SHP77 treated with DMSO at 0.1 percent for 48 hours (cell line): Measurements from ENCODE around the gene SFT2D2.

Experiments
- DNase-seq: peaks from one replicate; lab custom pipeline; 2025; lab: John Stamatoyannopoulos, UW

The SFT2D2 gene

DNA sequence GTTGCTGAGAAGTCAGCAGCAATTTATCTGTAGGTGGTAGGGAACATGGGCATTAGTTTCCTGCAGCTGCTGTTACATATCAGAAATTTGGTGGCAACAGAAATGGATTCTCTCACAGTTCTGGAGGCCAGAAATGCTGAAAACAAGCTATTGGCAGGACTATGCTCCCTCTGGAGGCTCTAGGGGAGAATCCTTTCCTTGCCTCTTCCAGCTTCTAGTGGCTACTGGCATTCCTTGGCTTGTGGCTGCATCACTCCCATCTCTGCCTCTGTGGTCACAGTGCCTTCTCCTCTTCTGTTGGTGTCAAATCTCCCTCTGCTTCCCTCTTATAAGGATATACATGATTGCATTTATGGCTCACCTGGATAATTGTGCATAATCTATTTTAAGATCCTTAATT is 2.5 kb upstream of the SFT2D2 start:
- DNase-seq: no peak

DNA sequence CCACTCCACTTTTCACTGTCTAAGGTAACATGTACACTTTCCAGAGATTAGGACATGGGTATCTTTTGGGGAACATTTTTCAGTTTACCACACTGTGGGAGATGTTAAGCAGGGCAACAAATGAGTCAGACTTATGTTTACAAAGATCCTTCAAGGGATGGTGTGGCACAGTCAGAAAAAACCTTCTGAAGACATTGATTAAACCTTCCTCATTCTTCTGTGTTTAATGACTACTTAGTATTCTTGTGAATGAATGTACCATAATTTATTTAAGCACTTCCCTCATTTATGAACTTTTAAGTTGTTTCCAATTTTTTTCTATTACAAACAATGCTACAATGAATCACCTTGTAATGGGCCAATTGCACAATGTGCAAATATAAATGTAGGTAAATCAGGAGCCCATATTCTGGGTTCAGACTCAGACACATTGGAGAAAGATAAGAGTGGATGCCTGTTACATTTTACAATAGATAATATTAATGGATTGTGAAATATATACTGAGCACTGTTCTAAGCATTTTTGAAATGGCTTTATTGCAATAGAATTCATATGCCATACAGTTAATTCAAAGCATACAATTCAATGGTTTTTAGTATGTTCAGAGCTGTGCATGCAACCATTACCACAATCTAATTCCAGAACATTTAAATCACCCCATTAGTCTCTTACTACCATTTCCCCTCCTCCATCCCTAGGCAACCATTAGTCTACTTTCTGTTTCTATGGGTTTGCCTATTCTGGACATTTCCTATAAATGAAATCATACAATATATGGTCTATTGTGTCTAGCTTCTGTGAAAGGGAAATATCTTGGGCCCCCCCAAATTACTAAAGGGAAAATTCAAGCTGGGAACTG is 1.9 kb upstream of the SFT2D2 start:
- no peak for DNase-seq

DNA sequence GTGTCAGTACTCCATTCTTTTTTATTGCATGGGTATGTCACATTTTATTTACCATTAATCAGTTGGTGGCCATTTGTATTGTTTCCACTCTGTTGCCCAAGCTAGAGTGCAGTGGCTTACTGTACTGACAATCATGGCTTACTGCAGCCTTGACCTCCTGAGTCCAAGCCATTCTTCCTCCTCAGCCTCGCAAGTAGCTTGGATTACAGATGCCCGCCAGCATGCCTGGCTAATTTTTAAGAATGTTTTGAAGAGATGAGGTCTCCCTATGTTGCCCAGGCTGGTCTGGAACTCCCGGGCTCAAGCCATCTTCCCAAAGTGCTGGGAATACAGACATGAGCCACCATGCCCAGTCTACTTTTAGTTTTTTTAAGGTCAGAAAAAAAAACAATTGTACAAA is 813 bp upstream of the SFT2D2 start:
- no peak for DNase-seq

DNA sequence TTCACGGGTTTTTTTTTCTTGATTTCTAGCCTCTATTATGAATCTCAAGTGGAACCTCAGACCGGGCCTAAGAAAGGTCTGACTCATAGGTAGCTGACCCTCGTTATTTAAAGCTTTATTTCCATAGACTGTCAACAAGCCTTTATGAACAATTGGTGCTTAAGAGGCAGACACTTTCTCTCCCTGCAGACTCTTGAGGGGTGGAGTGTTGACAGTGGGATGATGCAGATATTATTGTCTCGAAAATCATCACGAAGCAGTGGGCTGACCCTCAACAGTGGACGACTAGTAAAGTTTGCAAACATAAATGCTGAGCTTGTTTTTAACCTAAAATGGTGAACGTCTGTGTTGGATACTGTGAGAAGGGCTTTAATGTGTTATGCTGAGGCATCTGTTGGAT is 1.8 kb downstream of the SFT2D2 start:
- no peak for DNase-seq

DNA sequence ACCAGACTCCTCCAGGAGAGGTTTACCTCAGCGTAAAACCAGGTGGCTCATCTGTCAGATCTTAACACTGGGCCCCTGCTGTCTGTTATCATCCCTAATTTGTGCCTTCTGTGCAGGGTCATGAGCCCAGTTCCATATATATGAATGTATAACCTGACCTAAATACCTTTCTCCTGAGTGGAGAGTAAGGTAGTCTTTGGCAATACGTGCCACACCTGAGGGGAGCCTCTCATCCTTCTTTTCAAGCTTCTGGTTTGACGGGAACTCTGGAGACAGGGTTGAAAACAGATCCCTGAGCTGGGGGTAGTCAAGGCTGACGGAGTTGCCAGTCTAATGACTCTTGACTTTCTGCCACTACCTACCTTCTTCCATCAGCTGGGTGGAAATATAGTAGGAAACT is 4.1 kb downstream of the SFT2D2 start:
- no peak for DNase-seq

- DNase-seq: no peak
Observed at GRCh38 chr1:168230709-168231108, 4.9 kb downstream of the SFT2D2 start.

- DNase-seq: peak; percentile 22
Observed at GRCh38 chr1:168234846-168235547, 9.2 kb downstream of the SFT2D2 start.

DNA sequence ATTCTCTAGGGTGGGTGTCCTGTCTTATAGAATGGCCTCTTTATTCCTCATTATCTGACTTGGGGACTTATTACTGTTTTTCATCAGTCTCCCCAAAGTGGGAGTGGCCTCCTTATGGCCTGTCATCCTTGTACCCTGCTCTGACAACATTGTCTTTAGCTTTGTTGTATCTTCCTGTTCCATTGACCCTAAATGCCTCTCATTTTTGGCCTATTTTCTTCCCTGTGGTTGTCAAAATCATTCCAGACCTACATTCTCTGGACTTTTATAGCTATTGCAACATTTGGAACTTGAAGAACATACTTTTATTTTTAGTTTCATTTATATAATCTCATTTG is 9.7 kb downstream of the SFT2D2 start:
- DNase-seq: no peak

DNA sequence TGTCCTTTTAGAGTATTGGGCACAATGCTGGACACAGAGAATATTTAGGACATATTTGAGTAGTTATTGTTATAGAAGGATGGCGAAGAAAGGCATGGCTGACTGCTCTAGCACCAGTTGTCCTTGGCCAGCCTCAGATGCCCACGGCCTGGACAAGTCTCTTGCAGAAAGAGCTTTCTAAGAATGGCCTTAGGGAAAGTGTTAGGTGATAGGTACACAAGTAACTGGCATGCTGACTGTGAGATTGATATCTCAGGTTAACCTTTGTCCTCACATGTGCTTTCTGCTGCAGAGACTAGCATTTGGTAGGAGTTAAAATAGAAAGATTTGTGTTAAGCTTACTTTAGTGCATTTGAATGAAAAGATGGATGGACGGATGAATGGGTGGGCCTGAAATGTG is 10.1 kb downstream of the SFT2D2 start:
- no peak for DNase-seq

- no peak for DNase-seq
Observed at GRCh38 chr1:168236836-168237611, 11.2 kb downstream of the SFT2D2 start.

GRCh38 chr1:168243198-168243597 is 17.4 kb downstream of the SFT2D2 start:
- DNase-seq: peak; percentile 45

GRCh38 chr1:168243636-168244212 is 17.9 kb downstream of the SFT2D2 start:
- DNase-seq: no peak

DNA sequence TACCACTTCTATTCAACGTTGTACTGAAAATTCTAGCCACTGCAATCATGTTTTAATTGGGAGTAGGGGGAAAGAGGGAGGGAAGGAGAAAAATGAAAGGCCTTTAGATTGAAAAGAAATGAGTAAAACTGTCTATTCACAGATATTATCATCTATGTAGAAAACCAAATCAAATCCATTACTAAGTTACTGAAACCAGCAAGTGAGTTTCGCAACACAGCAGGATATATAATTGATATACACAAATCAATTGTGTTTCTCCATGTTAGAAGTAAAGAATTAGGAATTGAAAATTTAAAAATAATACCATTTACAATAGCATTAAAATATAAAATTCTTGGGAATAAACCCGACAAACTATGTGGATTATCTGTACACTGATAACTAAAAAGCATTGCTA is 19.2 kb downstream of the SFT2D2 start:
- no peak for DNase-seq

- DNase-seq: no peak
Observed at GRCh38 chr1:168246506-168246905, 20.7 kb downstream of the SFT2D2 start.

DNA sequence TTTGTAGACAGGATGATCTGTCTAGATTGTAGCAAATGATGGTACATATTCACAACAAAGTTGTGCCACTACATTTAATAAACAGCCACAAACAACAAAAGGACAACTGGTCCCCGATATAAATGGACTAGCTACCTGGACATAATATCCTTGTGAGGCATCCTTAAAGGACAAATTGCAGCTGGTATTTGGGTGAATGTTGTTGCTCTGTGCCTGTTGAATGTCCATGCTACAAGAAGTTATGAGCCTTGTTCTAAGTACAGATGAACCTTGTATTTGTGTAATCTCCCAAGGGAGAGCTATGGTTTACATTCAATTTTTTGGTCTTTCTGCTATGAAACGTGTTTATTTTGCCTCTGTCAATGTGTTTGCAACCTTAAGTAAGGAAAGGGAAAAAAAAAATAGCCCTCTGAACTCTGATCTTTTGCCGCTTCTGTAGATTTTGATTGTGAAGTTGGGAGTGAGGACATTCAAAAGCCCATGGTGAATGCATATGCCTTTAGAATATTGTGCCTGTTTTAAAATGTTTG is 26.5 kb downstream of the SFT2D2 start:
- no peak for DNase-seq

GRCh38 chr1:168256164-168256563 is 30.4 kb downstream of the SFT2D2 start:
- DNase-seq: no peak

DNA sequence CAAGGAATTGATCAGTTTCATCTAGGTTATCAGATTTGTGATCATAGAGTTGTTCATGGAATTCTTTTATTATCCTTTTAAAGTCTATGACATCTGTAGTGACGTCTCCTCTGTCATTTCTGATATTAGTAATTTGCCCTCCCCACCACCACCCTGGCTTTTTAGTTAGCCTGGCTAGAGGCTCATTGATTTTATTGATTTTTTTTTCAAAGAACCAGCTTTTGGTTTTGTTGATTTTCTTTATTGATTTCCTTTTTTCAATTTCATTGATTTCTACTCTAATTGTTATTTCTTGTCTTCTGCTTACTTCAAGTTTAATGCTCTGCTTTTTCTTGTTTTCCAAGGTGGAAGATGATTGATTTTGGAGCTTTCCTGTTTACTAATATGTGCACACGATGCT is 31.6 kb downstream of the SFT2D2 start:
- DNase-seq: no peak

GRCh38 chr1:168259567-168259966 is 33.8 kb downstream of the SFT2D2 start:
- DNase-seq: no peak

DNA sequence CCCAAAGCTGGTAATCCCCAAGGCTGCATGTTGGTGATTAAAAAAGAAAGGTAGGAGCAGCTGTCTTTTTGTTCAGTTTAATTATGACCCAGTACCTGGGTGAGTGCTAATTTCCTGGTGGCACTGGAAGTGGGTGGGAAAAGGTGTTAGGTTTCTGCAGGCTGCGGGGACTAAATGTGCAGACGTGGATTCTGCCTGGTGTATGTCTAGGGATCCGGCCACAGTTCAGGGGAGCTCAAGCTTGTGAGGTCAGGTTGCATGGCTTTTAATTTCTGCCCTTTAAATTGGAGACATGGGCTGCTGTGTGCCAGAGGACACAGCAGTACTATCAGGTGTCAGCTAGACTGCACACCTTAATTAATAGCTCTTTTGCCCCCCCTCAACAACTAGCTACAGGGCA is 34.6 kb downstream of the SFT2D2 start:
- no peak for DNase-seq

- no peak for DNase-seq
Observed at GRCh38 chr1:168261390-168261789, 35.6 kb downstream of the SFT2D2 start.

GRCh38 chr1:168263130-168263529 is 37.3 kb downstream of the SFT2D2 start:
- no peak for DNase-seq

GRCh38 chr1:168264296-168264695 is 38.5 kb downstream of the SFT2D2 start:
- DNase-seq: no peak
